ENCODE measurements around the gene MEIS2.

MEIS2 gene

DNA sequence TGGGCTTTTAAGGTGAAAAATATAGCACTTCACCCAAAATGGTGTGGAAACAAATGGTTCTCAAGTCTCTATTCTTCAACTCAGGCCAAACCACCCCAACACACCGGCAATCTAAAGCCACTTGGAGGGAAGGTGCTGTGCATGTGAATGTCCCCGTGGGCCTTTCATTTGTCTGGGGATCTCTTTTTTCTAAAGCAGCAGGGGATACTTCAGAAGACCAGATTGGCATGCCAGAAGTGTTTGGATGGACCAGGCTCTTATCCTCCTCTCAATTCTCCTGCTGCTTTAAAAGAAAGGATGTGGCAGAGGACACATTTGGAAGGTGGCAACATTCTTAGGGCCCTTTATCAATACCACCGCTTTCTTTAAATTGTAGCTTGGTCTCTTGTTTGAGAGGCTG lies 193.1 kb downstream of the MEIS2 start:
- no peak overlapping the region for H3K27ac ChIP-seq (ENCODE audit: low read depth, low read length, poor library complexity, severe bottlenecking)
- H3K79me2 ChIP-seq (ENCODE audit: insufficient read depth, low read length): no peaks in the 10 kb centered on the region
- H3K9me2 ChIP-seq (ENCODE audit: low read depth, low read length): no peaks in the 10 kb centered on the region
- no peak overlapping the region for H3K9ac ChIP-seq (ENCODE audit: low read length)
- H3K27me3 ChIP-seq (ENCODE audit: insufficient read depth, low read length): no peaks in the 10 kb centered on the region
- peaks cover 6% of the 10 kb centered on the region for H3K4me1 ChIP-seq (ENCODE audit: insufficient read depth, low read length, severe bottlenecking)
- H3F3A ChIP-seq (ENCODE audit: insufficient read depth, low read length): no peaks in the 10 kb centered on the region
- H3K4me2 ChIP-seq (ENCODE audit: low read length): no peak overlapping the region
- no peaks in the 10 kb centered on the region for H4K20me1 ChIP-seq (ENCODE audit: insufficient read depth, low read length)
- no peak overlapping the region for H3K4me3 ChIP-seq (ENCODE audit: low read depth, low read length, poor library complexity, severe bottlenecking)
- H3K36me3 ChIP-seq (ENCODE audit: insufficient read depth, low read length): no peaks in the 10 kb centered on the region; the same call in 1 of the 2 replicates
- TF ChIP-seq EZH2 (IDR thresholded peaks at IDR 0.05; ENCODE audit: borderline replicate concordance, low read length): no peak
- TF ChIP-seq, protein P1, sequence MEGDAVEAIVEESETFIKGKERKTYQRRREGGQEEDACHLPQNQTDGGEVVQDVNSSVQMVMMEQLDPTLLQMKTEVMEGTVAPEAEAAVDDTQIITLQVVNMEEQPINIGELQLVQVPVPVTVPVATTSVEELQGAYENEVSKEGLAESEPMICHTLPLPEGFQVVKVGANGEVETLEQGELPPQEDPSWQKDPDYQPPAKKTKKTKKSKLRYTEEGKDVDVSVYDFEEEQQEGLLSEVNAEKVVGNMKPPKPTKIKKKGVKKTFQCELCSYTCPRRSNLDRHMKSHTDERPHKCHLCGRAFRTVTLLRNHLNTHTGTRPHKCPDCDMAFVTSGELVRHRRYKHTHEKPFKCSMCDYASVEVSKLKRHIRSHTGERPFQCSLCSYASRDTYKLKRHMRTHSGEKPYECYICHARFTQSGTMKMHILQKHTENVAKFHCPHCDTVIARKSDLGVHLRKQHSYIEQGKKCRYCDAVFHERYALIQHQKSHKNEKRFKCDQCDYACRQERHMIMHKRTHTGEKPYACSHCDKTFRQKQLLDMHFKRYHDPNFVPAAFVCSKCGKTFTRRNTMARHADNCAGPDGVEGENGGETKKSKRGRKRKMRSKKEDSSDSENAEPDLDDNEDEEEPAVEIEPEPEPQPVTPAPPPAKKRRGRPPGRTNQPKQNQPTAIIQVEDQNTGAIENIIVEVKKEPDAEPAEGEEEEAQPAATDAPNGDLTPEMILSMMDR (IDR thresholded peaks at IDR 0.05; ENCODE audit: low read length): no peak
- H3K9me3 ChIP-seq (ENCODE audit: low read length): no peaks in the 10 kb centered on the region
- H2AFZ ChIP-seq (ENCODE audit: low read length): no peak overlapping the region

DNA sequence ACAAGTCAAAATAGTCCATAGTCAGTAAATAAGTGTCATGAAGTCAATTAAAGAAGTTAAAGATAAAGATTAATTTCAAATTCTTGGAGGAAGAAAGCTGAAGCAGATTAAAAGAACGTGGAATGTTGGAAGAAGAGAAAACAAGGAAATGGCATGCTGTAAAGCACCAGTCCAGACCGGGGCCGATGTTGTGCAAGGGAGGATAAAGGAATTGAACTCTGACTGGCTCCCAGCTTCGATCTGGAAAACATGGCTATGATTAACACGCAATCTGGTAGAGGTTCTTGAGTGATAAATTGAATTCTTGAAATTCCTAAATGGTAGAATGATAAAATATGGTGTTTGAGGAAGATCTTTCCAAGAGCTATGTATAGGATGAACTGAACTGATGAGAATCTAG lies 194.4 kb downstream of the MEIS2 start:
- TF ChIP-seq, protein P1 (IDR thresholded peaks at IDR 0.05; ENCODE audit: low read length): no peak
- no peak for TF ChIP-seq EZH2 (IDR thresholded peaks at IDR 0.05; ENCODE audit: borderline replicate concordance, low read length)
- H3K27me3 ChIP-seq (ENCODE audit: insufficient read depth, low read length): no peaks in the 10 kb centered on the region
- H3K4me1 ChIP-seq (ENCODE audit: insufficient read depth, low read length, severe bottlenecking): peaks cover 6% of the 10 kb centered on the region
- no peak overlapping the region for H3K4me3 ChIP-seq (ENCODE audit: low read depth, low read length, poor library complexity, severe bottlenecking)
- no peaks in the 10 kb centered on the region; the same call in 1 of the 2 replicates for H3K36me3 ChIP-seq (ENCODE audit: insufficient read depth, low read length)
- H4K20me1 ChIP-seq (ENCODE audit: insufficient read depth, low read length): no peaks in the 10 kb centered on the region
- no peaks in the 10 kb centered on the region for H3K79me2 ChIP-seq (ENCODE audit: insufficient read depth, low read length)
- H3K27ac ChIP-seq (ENCODE audit: low read depth, low read length, poor library complexity, severe bottlenecking): no peak overlapping the region
- no peak overlapping the region for H2AFZ ChIP-seq (ENCODE audit: low read length)
- no peak overlapping the region for H3K9ac ChIP-seq (ENCODE audit: low read length)
- no peaks in the 10 kb centered on the region for H3K9me3 ChIP-seq (ENCODE audit: low read length)
- H3K9me2 ChIP-seq (ENCODE audit: low read depth, low read length): no peaks in the 10 kb centered on the region
- no peaks in the 10 kb centered on the region for H3F3A ChIP-seq (ENCODE audit: insufficient read depth, low read length)
- H3K4me2 ChIP-seq (ENCODE audit: low read length): no peak overlapping the region

DNA sequence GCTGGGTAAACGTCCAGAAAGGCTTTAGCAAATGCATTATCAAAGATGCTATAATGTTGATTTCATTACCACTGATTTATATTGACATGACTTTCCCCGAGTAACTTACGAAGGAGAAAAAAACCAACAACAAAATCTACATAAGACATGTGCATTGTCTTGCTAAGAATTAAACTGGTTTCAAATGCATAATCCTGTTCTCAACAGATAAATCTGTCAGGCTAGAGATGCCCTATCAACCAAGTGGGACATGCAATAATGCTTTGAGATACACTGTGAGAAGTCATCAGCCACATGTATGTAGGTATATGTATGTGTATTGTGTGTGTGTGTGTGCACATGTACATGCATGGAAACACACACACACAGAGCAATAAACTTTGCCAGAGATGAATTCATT lies 195.6 kb downstream of the MEIS2 start:
- Histone ChIP-seq H3K27me3 (ENCODE audit: insufficient read depth, low read length) (no peaks in the 10 kb centered on the region), H4K20me1 (ENCODE audit: insufficient read depth, low read length) (no peaks in the 10 kb centered on the region), H3K79me2 (ENCODE audit: insufficient read depth, low read length) (0 out of 2 replicates have a peak, but pooled peaks cover 5% of the 10 kb centered on the region), H3K36me3 (ENCODE audit: insufficient read depth, low read length) (no peaks in the 10 kb centered on the region; the same call in 1 of the 2 replicates), H3F3A (ENCODE audit: insufficient read depth, low read length) (no peaks in the 10 kb centered on the region), H3K9me3 (ENCODE audit: low read length) (no peaks in the 10 kb centered on the region), H3K4me1 (ENCODE audit: insufficient read depth, low read length, severe bottlenecking) (peaks cover 6% of the 10 kb centered on the region), H3K4me2 (ENCODE audit: low read length) (no peak overlapping the region), H2AFZ (ENCODE audit: low read length) (no peak overlapping the region), H3K9me2 (ENCODE audit: low read depth, low read length) (no peaks in the 10 kb centered on the region), H3K9ac (ENCODE audit: low read length) (no peak overlapping the region), H3K4me3 (ENCODE audit: low read depth, low read length, poor library complexity, severe bottlenecking) (no peak overlapping the region), H3K27ac (ENCODE audit: low read depth, low read length, poor library complexity, severe bottlenecking) (no peak overlapping the region)
- TF ChIP-seq, protein P1 (IDR thresholded peaks at IDR 0.05; ENCODE audit: low read length): no peak
- TF ChIP-seq EZH2 (IDR thresholded peaks at IDR 0.05; ENCODE audit: borderline replicate concordance, low read length): no peak

Measured in OCI-LY1 (cell line).